H1 (cell line): ENCODE results near the gene ZNF837.

Experiments used
- CTCF ChIP-seq, 3 experiments: IDR thresholded peaks; 1 replicate in 2 of 3; 2 replicates in 1 of 3; pipeline versions ENCODE4 v1.5.1 to v1.6.1; 2011; ENCODE audit warnings: low read length in 3 of 3, mild to moderate bottlenecking in 3 of 3, inconsistent platforms in 2 of 3, low read depth in 1 of 3, moderate library complexity in 1 of 3; ENCODE audit not compliant: insufficient read depth in 1 of 3; ENCODE audit errors: control extremely low read depth in 1 of 3
- EZH2 ChIP-seq: fragments of 200-600 bp; sonication (generic); IDR thresholded peaks from 2 replicates; pipeline ENCODE4 v1.7.1; 2012; ENCODE audit warnings: low read depth, mild to moderate bottlenecking, moderate library complexity, low read length, inconsistent platforms; ENCODE audit not compliant: severe bottlenecking
- JUN ChIP-seq: IDR thresholded peaks from 2 replicates; pipeline ENCODE4 v1.6.1; 2011; ENCODE audit warnings: low read depth, mild to moderate bottlenecking, improper control_type of control experiment, low read length
- POLR2AphosphoS5 ChIP-seq: IDR thresholded peaks from 2 replicates; pipeline ENCODE4 v1.6.1; 2011; ENCODE audit warnings: low read depth, low read length

DNA sequence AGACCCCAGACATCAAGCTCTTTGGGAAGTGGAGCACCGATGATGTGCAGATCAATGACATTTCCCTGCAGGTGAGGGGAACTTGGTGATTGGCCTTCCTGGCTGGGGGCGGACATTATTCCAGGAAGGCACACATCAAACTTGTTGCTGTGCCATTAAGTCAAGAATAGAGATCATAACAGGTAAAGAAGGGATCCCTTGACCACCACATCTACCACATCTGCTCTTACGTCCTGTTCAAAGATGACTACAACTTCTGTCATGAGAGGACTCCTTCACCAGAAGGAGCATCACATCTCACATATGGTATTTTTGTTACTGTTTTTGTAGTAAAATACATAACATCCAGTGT is 7.3 kb upstream of the ZNF837 start:
- no peak for TF ChIP-seq JUN
- TF ChIP-seq CTCF (IDR thresholded peaks at IDR 0.05; ENCODE audit: control extremely low read depth in 1 of 3, insufficient read depth in 1 of 3, low read depth in 1 of 3, low read length in 3 of 3) = no peak
- no peak for TF ChIP-seq EZH2
- TF ChIP-seq POLR2AphosphoS5 = no peak
